C4-2B (cell line): Measurements from ENCODE around the gene FAM118A.

ENCODE experiments used
- H3K27ac ChIP-seq: fragments of 450-650 bp; 2 replicates; pipeline ENCODE4 v1.5.1; 2017
- CTCF ChIP-seq: fragments of 450-650 bp; conservative IDR thresholded peaks from 2 replicates; pipeline ENCODE4 v1.5.1; 2017; ENCODE audit warnings: mild to moderate bottlenecking
- ZFX ChIP-seq: fragments of 450-650 bp; IDR thresholded peaks from 2 replicates; pipeline ENCODE4 v1.6.1; 2017

Gene FAM118A

GRCh38 chr22:45268167-45268957 is 41.4 kb upstream of the FAM118A start:
- peak overlapping the region; percentile 34; the same call in 1 of the 2 replicates for H3K27ac ChIP-seq
- TF ChIP-seq ZFX (no peak), CTCF (no peak)

- H3K27ac ChIP-seq = peak overlapping the region; percentile 51
- TF ChIP-seq CTCF (peak; percentile 91), ZFX (no peak)
Measured at GRCh38 chr22:45268958-45269844, 40.5 kb upstream of the FAM118A start.

- no peak for TF ChIP-seq ZFX
- TF ChIP-seq CTCF = no peak
- H3K27ac ChIP-seq = no peak overlapping the region; the same call in 1 of the 2 replicates
Measured at GRCh38 chr22:45270095-45271020, 39.4 kb upstream of the FAM118A start.

GRCh38 chr22:45271667-45272201 is 38.0 kb upstream of the FAM118A start:
- H3K27ac ChIP-seq = no peak overlapping the region

GRCh38 chr22:45272498-45272897 is 37.2 kb upstream of the FAM118A start:
- H3K27ac ChIP-seq = no peak overlapping the region
- TF ChIP-seq ZFX (no peak), CTCF (no peak)

More at GRCh38 chr22:45271667-45272201, 38.0 kb upstream of the FAM118A start:
- TF ChIP-seq ZFX (no peak), CTCF (no peak)

GRCh38 chr22:45273452-45274075 is 36.2 kb upstream of the FAM118A start:
- no peak overlapping the region for H3K27ac ChIP-seq
- TF ChIP-seq ZFX = no peak
- TF ChIP-seq CTCF = no peak
